CD4-positive, alpha-beta T cell treated with Interleukin-4 for 4 hours (primary cell): Measurements from ENCODE around the gene ZPLD1.

ENCODE experiments used
- DNase-seq: peaks from one replicate; pipeline ENCODE4 v3.0.0-alpha.2; 2020

Gene ZPLD1

DNA sequence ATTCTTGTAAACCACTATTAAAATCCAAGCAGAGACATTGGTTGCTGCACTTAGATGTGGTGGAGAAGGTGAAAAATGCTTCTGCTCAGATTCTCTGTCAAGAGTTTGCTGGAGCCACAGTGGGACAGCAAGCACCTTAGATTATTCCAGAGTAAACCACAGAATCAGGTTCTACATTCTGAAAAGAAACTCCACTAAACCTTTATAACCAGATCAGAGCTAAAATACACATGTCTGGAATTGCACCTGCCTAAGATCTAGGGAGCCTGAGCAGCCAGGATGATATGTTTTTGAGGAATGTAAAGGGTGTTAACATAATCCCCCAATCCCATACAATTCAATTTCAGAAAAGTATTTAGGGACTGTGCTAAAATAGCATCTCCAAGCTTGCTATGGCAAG is at the start of gene ZPLD1:
Gene ZPLD1, plus strand, starts transcription at position 301 of the 400 bp plus-strand sequence. CDS start 3,473 bp downstream, outside the sequence.
- no peak for DNase-seq

DNA sequence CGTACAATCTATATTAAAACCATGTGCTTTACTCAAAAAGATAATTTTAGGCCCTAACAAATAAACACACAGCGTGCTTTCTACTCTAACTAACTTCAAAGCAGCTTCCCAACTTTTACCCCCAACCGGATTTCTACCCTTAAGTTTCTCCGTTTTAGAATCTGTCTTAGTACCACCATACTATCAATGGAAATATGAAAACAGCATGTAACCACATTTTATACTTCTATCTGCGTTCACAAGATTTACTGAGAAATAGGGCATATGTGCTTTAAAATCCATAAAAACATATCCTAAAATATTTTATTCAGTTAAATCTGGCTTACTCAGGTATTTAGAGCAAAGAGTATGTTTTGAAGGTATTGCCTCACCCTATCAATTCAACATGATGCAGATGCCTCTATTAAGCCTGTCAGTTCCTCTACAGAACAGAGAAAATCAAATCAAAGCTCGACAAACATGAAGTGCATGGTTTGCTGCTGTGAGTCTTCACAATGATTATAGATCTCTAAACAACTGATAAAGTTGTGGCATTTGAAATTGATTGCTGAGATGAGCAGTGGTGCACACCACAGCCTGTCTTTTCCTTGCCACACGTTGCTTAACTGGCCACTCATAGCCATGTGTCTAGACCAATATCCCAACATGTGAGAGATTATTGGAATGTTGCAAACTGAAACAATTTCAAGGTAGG is 44.5 kb upstream of the ZPLD1 start:
- DNase-seq: no peak

DNA sequence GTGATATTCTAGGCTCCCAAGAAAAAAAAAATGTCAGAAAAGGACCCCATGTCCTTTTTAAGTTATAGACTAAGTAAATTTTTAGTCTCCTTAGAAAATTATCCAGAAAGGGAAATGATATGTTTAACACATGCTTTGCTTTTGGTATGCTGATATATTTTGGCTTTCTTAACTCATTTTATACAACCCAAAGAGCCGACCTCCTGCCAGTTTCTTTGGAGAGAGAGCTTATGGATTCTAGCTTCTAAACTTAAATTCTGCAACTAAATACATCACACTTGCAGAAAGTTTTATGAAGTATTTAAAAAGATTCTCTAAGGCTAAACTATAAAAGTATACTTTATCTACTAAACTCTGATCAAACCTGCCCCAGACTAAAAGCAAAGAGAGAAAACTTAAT is 43.9 kb upstream of the ZPLD1 start:
- DNase-seq: no peak

DNA sequence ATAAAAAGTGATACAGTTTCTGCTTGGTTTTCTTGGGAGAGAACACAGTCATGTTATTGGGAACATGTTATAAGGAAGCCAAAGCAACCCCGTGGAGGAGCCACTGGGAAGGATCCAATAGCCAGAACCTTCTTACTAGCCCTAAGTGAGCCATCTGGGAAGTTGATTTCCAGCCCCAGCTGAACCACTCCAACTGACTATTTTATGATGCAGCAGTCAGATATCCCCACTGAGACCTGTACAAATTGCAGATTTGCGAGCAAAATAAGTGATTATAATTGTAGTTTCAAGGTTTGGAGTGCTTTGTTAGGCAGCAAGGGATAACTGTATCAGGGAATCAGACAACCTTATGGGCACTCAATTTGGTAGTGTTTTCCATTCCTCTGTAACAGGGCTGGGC is 43.3 kb upstream of the ZPLD1 start:
- no peak for DNase-seq

DNA sequence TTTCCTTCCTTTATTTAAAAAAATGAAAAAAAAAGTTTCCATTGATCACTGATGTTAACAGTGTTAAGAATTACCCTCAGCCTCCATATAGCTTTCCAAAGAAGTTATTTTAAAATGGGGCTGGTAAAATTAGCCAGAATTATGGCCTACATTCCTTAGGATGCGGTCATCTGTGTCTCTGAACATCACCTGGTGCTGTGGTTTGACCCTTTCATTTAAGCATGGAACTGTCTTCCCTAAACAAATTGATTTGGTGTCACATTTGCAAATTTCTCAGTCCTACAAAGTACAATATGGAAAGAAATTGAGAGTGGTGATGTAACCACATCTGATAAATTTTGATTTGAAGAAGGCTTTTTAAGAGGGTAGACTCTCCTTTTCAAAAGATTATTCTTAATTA is 40.3 kb upstream of the ZPLD1 start:
- DNase-seq: no peak

DNA sequence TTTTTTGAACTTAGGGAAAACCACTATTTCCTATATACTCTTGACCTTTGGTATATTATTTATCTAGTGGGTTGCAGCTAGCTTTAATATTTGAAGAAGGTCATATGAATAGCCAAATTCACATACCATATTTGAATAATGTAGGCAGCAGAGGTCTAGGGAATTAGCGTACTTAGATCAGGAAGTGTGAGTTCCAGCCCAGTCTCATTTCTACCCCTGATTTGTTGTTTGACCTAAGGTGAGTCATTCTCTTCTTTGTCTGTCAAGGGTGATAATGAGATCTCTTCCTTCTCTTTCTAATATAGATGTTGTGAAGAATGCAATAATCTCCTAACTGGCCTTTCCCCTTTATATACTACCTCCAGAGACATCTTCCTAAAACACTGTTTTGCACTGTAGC is 36.6 kb upstream of the ZPLD1 start:
- no peak for DNase-seq

DNA sequence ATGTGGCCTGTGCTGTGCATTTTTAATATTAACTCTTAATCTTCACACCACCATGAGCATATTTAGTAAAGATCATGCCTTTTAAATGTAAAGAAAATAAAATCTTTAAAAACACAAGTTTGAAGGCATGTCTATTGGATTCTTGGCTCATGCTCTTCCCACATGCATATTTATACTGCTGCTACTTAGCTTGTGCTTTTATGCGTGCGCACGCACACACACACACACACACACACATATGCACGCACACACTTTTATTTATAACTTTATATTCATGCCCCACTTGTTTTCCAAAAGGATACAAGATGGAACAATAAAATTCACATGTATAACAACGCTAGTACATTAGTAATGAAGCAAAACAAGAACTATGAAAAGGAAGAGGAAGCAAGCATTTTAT is 36.1 kb upstream of the ZPLD1 start:
- DNase-seq: no peak

- no peak for DNase-seq
These were observed 34.7 kb upstream of the ZPLD1 start for GRCh38 chr3:102400142-102400541.

GRCh38 chr3:102400766-102401165 is 34.0 kb upstream of the ZPLD1 start:
- DNase-seq: no peak

DNA sequence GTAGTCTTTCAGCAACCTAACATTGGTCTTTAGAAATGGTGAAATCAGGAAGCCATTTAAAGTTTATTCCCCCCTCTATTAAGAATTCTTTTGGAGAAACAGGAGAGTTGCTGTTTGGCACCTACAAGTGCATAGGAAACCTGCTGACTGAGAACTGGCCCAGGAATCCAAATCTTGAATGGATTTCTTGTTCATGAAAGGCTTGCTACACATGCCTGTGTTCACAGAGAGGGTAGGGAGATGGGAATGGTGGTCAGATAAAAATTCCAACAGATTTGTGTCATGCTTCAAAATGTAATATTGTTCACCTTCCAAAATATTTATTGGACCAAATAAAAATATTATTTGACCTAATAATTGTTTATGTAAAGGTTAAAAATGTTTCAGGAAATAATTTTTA is 24.2 kb upstream of the ZPLD1 start:
- no peak for DNase-seq

- no peak for DNase-seq
These were observed 19.3 kb upstream of the ZPLD1 start for GRCh38 chr3:102415553-102415952.

DNA sequence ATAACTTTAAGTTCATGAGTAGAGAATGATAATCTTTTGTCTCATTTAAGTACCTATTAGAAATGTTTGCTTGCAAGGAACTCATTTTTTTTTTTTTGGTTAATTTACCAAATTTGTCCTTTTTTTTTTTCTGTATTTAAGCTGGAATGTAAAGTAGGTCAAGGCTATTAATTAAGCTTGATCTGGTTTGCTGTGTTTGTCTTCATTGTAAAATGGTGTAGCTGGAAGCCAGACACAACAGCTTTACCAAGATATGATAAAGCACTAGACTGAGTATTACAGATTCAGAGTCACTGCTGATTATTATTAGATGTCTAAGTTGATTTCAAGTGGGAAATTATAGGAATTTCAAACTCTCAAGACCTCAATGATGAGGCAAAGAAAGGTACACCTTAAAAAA is 15.0 kb upstream of the ZPLD1 start:
- DNase-seq: no peak

DNA sequence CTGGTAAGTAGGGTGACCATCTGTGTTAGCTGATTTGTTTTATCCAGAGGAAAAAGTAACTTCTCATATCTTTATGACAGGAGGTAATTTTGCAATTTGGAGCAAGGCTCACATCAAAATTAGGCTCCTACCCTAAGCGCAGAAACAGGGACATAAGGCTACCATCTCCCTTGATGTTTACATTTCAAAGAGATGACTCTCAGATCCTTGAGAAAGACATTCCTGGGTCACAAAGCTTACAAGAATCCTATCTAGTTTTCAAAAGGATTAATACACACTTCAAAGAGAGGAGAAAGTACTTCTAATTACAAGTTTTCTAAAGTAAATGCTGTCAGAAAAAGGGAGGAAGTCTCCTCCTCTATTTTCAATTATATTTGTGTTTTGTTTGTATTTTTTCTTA is 7.0 kb downstream of the ZPLD1 start:
- no peak for DNase-seq

GRCh38 chr3:102443021-102443420 is 8.2 kb downstream of the ZPLD1 start:
- no peak for DNase-seq

GRCh38 chr3:102444101-102444500 is 9.3 kb downstream of the ZPLD1 start:
- DNase-seq: no peak

DNA sequence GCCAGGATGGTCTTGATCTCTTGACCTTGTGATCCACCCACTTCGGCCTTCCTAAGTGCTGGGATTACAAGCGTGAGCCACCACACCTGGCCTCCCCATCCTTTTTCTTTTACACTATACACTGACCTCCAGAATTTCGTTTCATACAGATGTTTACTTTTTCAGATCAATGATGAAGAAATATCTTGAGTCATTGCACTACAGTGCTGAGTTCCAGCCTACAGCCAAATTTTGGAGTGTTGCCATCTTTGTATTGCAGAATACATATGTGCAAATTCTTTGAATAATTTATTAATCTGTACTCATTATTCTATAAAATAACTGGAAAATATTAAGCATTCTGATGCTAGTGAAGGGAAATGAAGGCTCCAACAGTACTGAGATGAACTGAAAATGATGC is 12.5 kb downstream of the ZPLD1 start:
- DNase-seq: no peak

GRCh38 chr3:102449341-102449740 is 14.5 kb downstream of the ZPLD1 start:
- DNase-seq: no peak

GRCh38 chr3:102449930-102450329 is 15.1 kb downstream of the ZPLD1 start:
- no peak for DNase-seq

- DNase-seq: no peak
These were observed 16.2 kb downstream of the ZPLD1 start for GRCh38 chr3:102450976-102451375.

GRCh38 chr3:102451543-102451942 is 16.7 kb downstream of the ZPLD1 start:
- DNase-seq: no peak

DNA sequence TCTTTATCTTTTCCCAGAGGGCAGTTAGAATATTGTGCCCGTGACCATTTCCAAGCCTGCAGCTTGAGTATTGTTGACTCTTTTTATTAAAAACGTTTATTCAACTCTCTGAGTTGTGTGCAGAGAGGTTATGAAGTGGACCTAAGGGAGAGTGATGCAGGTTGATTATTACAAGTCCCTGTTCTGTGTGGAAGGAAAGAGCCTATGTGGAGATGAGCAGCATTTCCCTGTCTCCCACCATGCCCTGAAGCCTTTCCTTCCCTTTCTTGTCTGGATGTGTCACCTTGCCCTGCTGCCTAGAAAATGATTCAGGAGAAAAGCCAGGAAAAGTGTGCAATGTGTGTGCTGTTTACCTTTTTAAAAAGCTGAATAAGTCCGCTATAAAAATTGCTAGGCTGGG is 19.4 kb downstream of the ZPLD1 start:
- no peak for DNase-seq

GRCh38 chr3:102457644-102458043 is 22.8 kb downstream of the ZPLD1 start:
- no peak for DNase-seq

- DNase-seq: no peak
These were observed 25.8 kb downstream of the ZPLD1 start for GRCh38 chr3:102460579-102460978.

DNA sequence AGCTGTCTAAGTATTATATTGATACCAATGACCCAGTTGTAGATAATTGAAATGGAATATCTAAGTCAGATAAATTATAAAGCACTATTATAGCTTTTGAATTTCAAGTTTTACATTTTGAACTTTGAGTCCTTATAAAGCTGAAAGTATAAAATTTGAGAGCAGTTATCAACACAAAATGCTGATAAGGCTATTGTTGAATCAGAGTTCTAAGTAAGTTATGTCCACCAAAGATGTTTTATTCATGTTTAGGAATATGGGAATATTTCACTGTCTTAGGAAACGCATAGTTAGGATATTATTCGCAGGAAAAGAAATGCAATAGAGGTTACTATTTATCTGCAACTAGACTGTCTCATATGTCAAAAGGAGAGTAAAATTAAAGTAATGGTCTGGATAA is 29.4 kb downstream of the ZPLD1 start:
- no peak for DNase-seq

GRCh38 chr3:102466001-102466400 is 31.2 kb downstream of the ZPLD1 start:
- DNase-seq: no peak

DNA sequence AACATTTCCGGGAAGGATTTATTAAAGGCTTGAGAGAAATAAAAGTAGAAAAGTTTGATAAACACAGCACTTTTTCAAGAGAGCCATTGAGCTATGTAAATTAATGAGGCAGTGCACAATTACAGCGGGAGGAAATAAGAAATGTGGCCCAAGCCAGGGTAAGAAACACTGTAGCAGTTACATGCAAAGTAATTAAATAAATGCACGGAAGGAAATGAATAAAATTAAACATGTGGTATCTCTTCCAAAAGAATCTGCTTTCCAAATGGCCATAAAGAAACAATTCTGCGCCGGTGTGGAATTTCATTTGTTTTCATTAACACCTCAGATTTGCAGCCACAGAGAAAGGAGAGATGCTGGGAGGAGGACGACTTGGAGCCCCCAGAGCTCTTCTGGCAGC is 35.3 kb downstream of the ZPLD1 start:
- DNase-seq: no peak
